ENCODE measurements around the gene MRTFA.

The MRTFA gene

GRCh38 chr22:40453671-40454070 lies 182.8 kb downstream of the MRTFA start:
- DNase-seq = no peak

DNA sequence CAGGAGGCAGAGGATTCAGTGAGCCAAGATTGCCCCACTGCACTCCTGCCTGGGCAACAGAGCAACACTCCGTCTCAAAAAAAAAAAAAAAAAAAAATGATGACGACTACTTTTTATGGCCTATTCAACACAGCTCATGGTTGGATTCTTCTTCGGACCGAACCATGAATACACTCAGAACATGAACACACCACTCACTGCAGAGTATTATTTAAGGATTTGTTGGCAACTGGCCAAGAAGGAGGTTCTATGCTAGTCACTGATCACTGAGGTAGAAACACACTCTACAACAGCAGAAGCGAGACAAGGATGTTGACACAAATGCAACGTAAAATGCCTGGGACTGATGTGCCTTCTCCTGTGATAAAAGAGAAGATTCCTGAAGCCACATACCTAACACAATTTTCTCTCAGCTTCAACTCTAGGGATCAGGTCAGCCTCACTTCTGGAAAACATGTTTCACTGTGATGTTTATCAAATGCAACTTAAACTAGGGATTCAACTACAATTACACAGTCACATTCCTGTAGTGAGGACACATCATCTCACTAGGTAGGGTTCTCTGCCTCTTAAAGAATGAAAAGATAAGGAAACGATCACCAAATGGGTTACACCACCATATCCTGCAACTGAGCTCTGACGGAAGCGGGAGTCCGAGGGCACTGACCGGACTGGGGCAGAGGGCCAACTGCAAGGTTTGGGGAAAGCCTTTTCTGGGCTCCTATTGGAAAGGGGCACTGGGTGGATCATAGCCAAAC lies 183.6 kb downstream of the MRTFA start:
- DNase-seq = no peak
- in situ Hi-C loops (cut with MboI; ENCODE audit: low pct_unique_long_range_greater_than_20kb, low sequenced_read_pairs) = no loop called here

More at GRCh38 chr22:40453671-40454070, 182.8 kb downstream of the MRTFA start:
- in situ Hi-C loops (cut with MboI; ENCODE audit: low pct_unique_long_range_greater_than_20kb, low sequenced_read_pairs) = no loop called here

GRCh38 chr22:40451210-40451609 lies 185.3 kb downstream of the MRTFA start:
- in situ Hi-C loops (cut with MboI; ENCODE audit: low pct_unique_long_range_greater_than_20kb, low sequenced_read_pairs) = no loop called here
- DNase-seq = no peak

DNA sequence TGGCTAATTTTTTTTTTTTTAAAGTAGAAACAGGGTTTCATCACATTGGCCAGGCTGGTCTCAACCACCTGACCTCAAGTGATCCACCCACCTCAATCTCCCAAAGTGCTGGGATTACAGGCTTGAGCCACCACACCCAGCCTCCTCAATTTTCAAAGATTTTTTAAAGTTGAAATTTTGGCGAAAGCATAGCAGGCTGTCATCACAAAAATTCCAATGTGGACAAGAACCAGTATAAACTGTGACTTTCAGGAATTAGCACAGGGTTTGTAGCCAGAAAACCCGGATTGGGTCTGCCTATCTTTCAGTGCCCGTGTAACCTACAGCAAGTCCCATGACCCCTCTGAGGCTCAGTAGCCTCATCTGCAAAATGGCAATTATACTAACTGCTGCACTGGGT lies 185.9 kb downstream of the MRTFA start:
- in situ Hi-C loops (cut with MboI; ENCODE audit: low pct_unique_long_range_greater_than_20kb, low sequenced_read_pairs) = no loop called here
- DNase-seq = no peak

- no peak for DNase-seq
- in situ Hi-C loops (cut with MboI; ENCODE audit: low pct_unique_long_range_greater_than_20kb, low sequenced_read_pairs) = no loop called here
Measured at GRCh38 chr22:40449676-40450035, 186.9 kb downstream of the MRTFA start.

DNA sequence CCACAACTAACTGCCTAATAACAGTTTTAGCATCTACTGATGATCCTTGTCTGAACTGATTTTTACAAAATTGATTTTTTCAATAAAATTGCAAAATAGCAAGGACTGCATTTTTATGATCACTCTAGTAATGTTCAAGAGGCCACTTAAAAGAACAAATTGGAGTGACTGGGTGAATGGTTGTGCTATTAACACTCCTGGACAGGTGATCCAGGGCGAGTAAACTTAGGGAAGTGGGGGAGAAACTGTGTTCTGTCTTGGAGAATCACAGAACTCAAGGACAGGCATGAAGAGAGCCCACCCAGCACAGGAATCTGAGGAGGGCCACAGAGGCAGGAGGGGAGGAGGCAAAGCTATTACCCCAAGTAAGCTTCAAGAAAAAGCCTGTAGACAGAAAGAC lies 190.3 kb downstream of the MRTFA start:
- in situ Hi-C loops (cut with MboI; ENCODE audit: low pct_unique_long_range_greater_than_20kb, low sequenced_read_pairs) = no loop called here
- DNase-seq = no peak

DNA sequence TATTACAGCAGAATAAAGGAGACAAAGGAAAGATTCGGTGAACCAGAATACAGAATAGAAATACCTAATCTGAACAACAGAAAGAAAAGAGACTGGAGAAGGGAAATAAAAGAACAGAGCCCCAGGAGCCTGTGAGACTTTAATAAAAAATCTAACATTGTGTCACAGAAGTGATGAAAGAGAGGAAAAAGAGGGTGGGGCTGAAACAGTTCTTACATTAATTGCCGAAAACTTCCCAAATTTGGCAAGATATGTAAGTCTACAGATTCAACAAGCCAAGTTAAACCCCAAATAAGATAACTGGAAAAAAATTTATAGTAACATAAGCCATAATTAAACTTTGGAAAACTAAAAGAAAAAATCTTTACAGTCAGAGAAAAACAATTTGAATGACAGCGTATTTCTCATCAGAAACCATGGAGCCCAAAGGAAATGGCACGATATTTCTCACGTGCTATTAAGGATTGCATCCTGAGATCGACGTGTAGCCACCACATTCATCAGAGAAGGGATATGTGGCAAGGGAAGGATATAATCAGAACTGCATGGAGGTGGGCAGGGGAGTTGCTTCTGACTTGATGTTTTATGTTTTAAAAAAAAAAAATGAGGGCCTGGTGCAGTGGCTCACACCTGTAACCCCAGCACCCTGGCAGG lies 192.2 kb downstream of the MRTFA start:
- in situ Hi-C loops (cut with MboI; ENCODE audit: low pct_unique_long_range_greater_than_20kb, low sequenced_read_pairs) = no loop called here
- DNase-seq = no peak

DNA sequence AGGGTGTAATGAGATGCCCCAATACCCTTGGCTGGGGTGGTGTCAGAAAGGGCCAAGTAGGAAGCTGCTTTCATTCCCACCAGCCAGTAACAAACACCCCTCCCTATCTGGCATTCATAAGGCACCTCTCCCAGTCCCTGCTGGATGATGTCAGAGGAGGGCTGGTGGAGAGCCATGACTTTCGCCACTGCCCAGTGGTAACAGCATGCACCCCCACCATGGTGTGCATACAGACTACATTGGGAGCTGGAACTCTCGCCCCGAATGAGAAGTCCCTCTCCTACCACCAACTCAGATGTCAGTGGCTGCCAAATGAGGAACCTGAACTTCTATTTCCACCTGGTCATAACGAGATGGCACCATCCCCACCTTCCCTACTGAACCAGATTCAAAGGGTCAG lies 192.8 kb downstream of the MRTFA start:
- no peak for DNase-seq
- in situ Hi-C loops (cut with MboI; ENCODE audit: low pct_unique_long_range_greater_than_20kb, low sequenced_read_pairs) = no loop called here

DNA sequence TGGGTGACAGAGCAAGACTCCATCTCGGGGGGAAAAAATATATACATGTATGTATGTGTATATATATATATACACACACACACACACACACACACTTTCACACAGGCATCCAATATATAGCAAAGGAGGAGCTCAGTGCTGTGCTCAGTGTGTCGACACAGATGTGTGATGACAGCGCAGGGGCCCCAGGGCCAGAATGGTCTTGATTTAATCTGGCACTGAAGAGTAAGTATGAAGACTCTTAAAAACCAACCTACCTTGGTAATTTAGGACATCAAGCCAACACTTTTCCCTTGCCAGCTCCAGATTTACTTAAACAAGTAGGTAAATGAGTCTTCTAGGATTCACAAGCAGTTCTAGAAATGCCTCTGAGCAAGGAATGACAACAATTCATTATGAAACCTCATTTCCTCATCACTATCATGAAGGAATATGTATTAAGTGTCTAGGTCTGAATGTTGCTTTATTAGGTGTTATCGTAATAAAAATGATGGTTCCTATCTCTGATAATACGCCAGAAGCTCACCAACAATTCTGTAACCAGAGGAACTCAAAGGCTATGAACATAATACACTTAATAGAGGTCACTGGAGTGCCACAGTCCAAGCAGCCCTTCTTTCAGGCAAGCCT lies 194.6 kb downstream of the MRTFA start:
- in situ Hi-C loops (cut with MboI; ENCODE audit: low pct_unique_long_range_greater_than_20kb, low sequenced_read_pairs) = no loop called here

GRCh38 chr22:40436505-40437431 lies 199.8 kb downstream of the MRTFA start:
- in situ Hi-C loops (cut with MboI; ENCODE audit: low pct_unique_long_range_greater_than_20kb, low sequenced_read_pairs) = no loop called here
- DNase-seq = peak; percentile 86

More for the DNA sequence above, 194.6 kb downstream of the MRTFA start:
- no peak for DNase-seq

- in situ Hi-C loops (cut with MboI; ENCODE audit: low pct_unique_long_range_greater_than_20kb, low sequenced_read_pairs) = no loop called here
- no peak for DNase-seq
Measured at GRCh38 chr22:40434745-40435144, 201.8 kb downstream of the MRTFA start.

DNA sequence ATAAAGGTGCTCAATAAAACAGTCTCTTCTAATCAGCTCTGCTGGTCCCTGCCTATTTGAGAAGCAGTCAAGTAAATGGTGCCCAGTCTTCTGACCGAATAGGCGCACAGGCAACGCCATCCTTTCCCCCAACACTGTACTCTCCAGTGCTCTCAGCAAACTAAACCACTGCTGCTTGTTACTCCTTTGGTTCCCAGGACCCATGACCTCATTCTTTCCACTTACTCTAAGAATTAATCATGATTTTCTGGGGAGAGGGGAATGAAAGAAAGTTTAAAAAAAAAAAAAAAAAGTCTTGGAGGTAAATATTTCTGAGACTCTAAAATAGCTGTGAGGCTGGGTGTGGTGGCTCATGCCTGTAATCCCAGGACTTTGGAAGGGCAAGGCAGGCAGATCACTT lies 202.4 kb downstream of the MRTFA start:
- in situ Hi-C loops (cut with MboI; ENCODE audit: low pct_unique_long_range_greater_than_20kb, low sequenced_read_pairs) = no loop called here
- DNase-seq = no peak

DNA sequence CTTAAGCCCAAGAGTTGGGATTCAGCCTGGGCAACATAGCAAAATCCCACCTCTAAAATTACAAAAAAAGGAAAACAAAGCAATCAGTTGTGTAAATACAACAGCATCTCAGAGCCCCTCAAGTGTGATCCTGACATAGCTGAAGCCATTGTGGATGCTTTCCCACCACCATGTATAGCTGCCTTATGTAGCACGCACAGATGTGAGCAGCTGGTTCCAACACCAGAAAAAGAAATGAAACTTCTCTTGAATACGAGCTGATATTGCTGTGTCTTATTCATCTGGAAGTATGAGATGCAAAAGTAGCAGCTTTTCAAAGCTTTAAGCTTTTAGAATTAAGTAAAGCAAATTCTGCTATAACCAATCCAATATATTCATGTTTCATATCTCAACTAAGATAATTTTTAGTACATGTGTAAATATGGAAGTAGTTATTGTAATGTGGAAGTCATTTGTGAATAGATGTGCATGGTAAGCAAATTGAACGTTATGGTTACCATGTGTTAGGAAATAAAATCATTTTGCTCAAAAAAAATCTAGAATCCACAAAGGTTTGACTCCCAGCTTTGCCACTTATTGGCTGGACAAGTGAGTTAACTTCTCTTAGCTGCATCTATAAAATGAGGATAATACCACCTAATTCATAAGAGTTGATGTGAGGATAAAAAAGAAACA lies 203.0 kb downstream of the MRTFA start:
- no peak for DNase-seq
- in situ Hi-C loops (cut with MboI; ENCODE audit: low pct_unique_long_range_greater_than_20kb, low sequenced_read_pairs) = no loop called here

DNA sequence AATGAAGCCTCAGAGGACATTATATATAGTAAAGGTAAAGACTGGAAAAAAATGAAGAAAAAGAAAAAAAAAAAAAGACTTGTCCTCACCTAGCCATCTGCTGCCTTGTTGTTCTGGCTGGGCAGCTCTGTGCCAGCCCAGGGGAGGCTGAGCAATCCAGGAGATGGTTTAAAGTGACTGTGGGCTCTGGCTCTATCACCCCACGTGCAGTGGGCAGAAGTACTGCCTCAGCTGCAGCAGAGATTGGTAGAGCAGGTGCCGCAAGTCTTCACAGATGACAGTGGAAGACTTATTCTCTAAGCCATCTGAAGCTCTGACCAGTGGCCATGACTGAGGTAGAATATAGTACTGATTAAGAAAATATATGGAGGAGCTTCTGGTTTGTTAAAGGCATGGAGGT lies 203.9 kb downstream of the MRTFA start:
- in situ Hi-C loops (cut with MboI; ENCODE audit: low pct_unique_long_range_greater_than_20kb, low sequenced_read_pairs) = no loop called here
- DNase-seq = no peak

GRCh38 chr22:40432157-40432556 lies 204.4 kb downstream of the MRTFA start:
- no peak for DNase-seq
- in situ Hi-C loops (cut with MboI; ENCODE audit: low pct_unique_long_range_greater_than_20kb, low sequenced_read_pairs) = no loop called here

DNA sequence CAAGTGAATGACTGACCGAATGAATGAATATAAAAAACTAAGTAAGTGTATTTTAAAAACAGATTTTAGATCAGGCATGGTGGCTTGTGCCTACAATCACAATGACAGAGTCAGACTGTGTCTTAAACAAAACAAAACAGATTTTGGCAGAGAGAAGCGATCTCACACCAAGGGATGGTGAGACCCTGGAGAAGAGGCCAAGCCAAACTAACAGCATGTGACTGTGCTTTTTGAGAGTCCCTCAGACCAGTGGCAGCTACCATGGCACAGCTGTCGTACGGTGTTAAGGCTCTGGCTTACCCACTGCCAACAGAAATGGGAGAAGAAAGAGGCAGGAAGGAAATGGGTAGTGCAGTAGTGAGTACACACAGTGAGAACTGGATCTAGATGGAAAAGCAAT lies 205.5 kb downstream of the MRTFA start:
- in situ Hi-C loops (cut with MboI; ENCODE audit: low pct_unique_long_range_greater_than_20kb, low sequenced_read_pairs) = no loop called here
- no peak for DNase-seq

DNA sequence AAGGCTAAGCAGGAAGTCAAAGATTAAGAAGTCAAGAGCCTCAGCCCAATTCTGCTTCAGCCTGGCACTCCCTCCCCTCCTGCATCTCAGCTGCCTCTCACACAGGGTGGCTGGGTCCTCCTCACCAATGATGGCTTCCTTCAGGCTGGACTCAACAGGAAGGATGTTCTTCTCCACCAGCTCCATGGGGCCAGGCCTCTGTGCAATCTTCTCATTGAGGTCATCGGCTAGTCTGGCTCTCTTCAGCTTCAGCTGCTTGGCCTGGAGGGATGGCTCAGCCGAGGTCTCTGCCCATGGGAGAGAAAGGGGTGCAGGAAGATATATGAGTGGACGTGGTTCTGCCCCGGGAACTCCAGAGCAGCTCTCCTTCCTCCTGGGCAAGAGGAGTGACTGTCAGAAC lies 207.0 kb downstream of the MRTFA start:
- no peak for DNase-seq
- in situ Hi-C loops (cut with MboI; ENCODE audit: low pct_unique_long_range_greater_than_20kb, low sequenced_read_pairs) = no loop called here

- no peak for DNase-seq
- in situ Hi-C loops (cut with MboI; ENCODE audit: low pct_unique_long_range_greater_than_20kb, low sequenced_read_pairs) = no loop called here
Measured at GRCh38 chr22:40428796-40429195, 207.7 kb downstream of the MRTFA start.
